GM19351 (cell line): ENCODE data around the gene CACNA2D4.

Experiments used
- ATAC-seq: cut with Tn5 transposase; IDR thresholded peaks from one replicate; pipeline ENCODE4 v1.9.1; 2021; ENCODE audit warnings: mild to moderate bottlenecking, moderate library complexity; ENCODE audit not compliant: unreplicated experiment

CACNA2D4 gene

GRCh38 chr12:1793426-1794210 lies 124.8 kb downstream of the CACNA2D4 start:
- no peak for ATAC-seq

DNA sequence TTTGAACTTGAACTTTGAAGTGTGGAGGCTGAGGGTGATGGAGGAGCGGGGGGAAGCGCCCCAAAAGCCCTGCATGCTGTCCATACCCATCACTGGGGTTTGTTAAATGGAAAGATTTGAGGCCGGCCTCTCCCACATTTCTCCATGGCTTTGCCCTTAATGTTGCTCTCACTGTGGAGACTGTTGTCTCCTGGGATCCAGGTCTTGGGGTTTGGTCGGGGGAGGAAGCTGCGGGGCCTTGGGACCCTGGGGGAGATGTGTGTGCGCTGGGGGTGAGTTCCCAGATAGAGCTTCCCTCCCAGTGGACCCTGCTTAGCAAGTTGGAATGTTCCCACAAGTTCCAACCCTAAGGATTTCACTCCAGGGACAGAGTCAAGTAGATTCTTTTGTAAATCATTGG lies 126.0 kb downstream of the CACNA2D4 start:
- no peak for ATAC-seq

GRCh38 chr12:1791104-1791841 lies 127.2 kb downstream of the CACNA2D4 start:
- ATAC-seq: no peak

- ATAC-seq: no peak
Observed at GRCh38 chr12:1790444-1790843, 128.0 kb downstream of the CACNA2D4 start.

DNA sequence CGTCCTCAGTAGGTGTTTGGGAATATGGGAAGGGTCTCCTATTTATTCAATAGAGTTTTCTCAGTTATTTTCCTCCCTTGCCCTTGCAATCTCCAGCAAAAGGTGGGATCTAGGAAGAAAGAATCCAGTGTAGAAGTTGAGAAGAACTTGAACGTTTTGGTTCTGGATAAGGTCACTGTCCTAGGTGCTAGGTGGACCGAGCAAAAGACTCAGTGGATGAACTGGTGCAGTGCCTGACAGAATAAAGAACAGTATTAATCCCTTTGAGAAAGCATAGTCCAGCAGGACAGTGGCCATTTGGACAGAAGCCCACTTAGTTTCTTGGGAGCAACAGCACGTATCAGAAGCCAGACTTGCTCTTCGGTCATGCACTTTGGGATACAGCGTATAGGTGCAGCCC lies 130.7 kb downstream of the CACNA2D4 start:
- ATAC-seq: no peak

GRCh38 chr12:1782215-1782614 lies 136.2 kb downstream of the CACNA2D4 start:
- no peak for ATAC-seq

GRCh38 chr12:1781772-1782171 lies 136.7 kb downstream of the CACNA2D4 start:
- no peak for ATAC-seq

DNA sequence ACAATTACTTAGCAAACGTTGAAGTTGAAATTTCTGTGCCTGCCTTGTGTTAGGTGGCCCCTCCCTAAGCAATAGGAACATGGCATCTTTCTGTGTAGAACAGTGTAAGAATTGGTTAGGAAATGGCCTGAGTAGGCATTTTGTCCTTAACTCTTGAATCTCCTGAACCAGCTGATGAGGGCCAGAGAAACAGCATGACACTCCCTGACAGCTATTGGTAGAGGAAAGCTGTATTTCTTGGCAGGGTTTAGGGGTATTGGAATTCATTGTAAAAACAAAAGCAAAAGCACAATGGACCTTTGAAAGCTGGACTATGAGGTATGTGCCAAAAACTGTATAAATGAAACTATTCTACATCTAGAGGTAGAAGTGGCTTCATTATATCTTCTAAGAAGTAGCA lies 138.7 kb downstream of the CACNA2D4 start:
- no peak for ATAC-seq

DNA sequence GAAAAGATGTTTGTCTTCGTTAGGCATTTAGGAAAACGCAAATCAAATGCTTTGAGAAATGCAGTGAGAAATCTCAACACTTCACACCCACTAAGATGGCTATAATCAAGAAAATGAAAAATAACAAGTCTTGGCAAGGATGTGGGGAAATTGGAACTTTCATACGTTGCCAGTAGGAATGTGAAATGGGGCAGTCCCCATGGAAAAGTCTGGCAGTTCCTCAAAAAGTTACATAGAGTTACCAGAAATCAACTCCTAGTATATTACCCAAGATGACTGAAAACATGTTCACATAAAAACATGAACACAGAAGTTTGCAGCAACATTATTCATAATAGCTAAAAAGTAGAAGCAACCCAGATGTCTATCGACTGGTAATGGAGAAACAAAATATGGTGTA lies 139.5 kb downstream of the CACNA2D4 start:
- no peak for ATAC-seq

GRCh38 chr12:1777798-1778197 lies 140.7 kb downstream of the CACNA2D4 start:
- no peak for ATAC-seq

DNA sequence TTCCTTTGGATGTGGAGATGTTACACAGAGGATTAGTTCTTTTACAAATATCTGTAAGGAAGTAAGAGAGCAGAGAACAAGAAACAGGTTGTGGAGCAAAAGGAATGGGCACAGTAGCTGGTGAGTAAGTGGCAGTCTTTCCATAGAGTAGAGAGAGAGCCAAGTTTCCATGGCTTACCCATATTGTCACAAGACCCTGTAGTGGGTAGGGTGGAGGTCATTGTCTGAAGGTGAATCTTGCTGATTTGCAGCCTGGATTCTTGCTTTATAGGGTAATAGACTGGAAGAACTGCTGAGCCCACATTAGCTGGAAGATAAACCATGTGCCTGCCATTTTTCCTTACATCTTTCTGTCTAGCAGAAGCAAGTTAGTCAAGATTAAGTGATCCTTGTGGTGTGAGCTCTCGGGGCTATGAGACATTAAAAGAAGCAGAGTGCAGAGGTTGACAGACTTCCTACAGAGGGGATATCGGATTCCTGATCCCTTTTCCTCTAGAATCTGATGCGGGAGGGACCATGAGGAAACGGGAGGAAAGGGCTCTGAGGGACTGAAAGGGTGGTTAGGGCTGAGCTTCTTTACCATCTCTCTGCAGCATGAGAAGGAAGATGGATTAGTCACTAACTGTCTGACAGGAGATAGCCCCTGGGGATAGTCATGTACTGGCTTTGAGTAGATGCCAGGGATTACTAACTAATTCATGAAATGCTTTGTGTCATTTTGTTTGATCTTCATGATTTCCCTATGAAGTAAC lies 142.1 kb downstream of the CACNA2D4 start:
- ATAC-seq: no peak

DNA sequence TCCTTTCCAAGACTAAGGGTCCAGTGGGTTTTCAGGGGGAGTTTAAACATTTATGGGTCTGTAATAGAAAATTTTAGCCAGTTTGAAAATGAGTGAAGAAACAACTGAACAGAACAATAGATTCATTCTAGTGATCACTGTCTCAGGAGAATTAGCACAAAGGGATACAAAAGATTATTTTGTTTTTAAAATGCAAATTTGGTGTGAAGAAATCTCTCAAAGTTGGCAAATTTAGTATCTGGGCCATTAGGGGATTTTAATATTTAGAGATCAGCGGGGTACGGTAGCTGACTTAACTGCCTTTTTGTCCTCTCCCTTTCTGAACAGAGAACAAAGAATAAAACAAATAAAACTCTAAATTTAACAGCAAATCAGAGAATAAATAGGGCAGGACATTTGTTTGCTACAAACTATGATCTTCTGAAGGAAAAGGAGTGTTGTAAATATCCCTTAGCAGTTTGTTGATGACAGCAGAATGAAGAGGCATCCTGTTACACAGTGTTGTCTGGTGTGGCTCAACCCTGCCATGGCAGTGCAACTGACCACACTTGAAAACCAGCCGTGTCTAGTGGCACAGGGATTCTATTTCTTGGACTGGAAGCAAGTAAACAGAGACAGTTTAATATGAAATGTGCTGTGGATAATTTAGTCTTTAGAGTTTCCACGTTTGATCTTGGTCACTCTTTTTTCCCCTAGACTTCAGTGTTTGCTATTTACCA lies 144.4 kb downstream of the CACNA2D4 start:
- ATAC-seq: no peak

DNA sequence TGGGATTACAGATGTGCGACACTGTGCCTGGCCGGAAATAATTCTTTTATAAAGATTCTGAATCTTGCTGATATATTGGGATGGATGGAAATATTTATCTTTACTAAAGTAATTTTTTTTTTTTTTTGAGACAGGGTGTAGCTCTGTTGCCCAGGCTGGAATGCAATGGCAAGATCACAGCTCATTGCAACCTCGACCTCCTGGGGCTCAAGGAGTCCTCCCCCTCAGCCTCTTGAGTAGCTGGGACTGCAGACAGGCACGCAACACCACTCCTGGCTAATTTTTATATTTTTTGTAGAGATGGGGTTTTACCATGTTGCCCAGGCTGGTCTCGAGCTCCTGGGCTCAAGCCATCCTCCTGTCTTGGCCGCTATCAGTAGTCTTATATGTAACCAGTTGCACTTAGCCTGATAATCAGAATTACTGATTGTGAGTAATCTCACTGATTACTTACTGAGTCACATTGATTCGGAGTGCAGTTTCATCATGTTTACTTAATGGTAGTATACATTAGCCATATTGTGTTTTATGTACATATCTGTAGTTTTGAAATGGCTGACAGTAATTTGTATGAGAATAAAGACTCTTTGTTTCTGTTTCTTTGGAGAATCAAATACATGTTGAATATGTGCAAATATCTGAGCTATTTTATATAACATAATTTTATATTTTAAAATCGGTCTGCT lies 148.5 kb downstream of the CACNA2D4 start:
- no peak for ATAC-seq

GRCh38 chr12:1768615-1769014 lies 149.8 kb downstream of the CACNA2D4 start:
- no peak for ATAC-seq

DNA sequence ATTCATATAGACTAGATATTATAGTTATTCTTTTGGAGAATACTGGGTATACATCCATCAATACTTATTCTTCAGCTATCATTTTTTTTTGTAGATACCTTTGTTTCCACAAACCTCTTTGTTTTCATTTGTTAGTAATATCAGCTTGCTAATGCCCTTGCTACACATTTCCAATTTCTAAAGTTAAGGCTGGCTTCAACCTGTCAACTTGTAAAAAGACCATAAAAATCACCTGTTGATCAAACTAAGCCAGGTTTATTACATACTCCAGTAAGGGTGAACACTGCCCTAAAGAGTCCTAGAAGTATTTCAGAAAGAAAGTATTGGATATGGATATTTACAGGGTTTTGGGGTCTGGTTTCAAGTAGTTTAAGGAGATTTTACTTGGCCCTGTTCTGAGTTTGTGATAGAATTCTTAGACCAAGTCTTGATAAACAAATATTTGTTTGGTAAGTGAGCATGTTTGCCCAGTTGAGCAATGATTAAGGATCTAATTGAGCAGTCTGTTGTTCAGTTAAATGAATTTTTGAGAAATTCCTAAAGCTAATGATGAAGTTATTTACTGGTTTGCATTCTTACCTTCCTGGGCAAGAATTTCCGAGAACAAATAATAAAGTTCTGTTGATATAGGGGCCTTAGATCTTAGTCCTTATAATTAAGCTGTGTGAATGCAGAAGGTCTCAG lies 150.9 kb downstream of the CACNA2D4 start:
- ATAC-seq: no peak

- ATAC-seq: no peak
Observed at GRCh38 chr12:1766110-1766509, 152.3 kb downstream of the CACNA2D4 start.

GRCh38 chr12:1763153-1763552 lies 155.3 kb downstream of the CACNA2D4 start:
- ATAC-seq: no peak

DNA sequence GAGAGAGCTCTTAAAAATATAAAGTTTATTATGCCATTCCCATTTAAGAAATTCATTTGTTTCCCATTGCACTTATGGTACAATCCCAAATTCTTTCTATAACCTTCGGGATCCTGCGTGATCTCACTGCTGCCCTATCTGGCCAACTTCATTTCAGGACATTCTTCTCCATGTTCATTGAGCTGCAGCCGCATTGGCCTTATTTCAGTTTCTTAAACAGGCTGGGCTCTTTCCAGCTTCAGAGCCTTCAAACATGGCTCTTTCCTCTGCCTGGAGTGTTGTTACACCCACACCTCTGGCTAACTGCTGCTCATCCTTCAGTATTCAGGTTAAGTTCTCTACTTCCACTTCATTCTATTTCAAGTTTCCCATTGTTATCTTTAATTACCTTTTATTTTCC lies 156.6 kb downstream of the CACNA2D4 start:
- ATAC-seq: no peak

- no peak for ATAC-seq
Observed at GRCh38 chr12:1760566-1761382, 157.7 kb downstream of the CACNA2D4 start.
